ENCODE results near the gene LSP1.

DNA sequence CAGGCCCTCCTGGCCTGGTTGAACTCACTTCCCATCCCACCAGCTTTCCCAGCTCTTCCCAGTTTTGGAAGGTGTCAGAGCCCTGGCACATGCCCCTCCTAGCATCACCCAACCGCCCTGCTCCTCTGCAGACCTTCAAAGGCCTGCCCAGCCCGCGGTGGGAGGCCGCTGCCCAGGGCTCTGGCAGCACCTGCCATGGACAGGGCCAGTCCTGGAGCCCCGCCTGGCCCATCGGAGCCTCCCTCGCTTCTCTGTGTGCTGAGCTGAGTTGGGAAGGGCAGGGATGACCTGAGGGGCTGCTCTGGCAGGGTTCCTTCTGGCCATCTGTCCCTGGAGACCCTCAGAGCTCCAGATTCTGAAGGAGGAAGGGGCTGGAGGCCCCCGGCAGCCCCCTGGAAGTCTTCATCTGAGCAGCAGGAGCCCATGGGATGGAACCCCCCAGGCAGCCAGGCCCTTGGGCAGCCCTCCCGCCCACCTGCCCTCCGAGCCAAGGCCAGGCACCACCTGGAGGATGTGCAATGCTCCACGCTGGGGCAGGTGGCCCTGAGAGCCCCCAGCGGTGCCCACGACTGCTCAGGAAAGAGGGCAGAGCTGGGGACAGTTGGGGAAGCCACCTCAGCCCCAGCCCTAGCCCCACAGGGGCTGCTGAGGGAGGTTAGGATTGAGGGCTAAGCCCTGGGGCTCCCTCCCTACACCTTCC lies 3.6 kb downstream of the LSP1 start:
- TF ChIP-seq, protein P1, sequence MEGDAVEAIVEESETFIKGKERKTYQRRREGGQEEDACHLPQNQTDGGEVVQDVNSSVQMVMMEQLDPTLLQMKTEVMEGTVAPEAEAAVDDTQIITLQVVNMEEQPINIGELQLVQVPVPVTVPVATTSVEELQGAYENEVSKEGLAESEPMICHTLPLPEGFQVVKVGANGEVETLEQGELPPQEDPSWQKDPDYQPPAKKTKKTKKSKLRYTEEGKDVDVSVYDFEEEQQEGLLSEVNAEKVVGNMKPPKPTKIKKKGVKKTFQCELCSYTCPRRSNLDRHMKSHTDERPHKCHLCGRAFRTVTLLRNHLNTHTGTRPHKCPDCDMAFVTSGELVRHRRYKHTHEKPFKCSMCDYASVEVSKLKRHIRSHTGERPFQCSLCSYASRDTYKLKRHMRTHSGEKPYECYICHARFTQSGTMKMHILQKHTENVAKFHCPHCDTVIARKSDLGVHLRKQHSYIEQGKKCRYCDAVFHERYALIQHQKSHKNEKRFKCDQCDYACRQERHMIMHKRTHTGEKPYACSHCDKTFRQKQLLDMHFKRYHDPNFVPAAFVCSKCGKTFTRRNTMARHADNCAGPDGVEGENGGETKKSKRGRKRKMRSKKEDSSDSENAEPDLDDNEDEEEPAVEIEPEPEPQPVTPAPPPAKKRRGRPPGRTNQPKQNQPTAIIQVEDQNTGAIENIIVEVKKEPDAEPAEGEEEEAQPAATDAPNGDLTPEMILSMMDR (conservative IDR thresholded peaks at IDR 0.05; ENCODE audit: low read depth, low read length) = no peak
- TF ChIP-seq EZH2 (IDR thresholded peaks at IDR 0.05; ENCODE audit: borderline replicate concordance, low read depth, low read length, poor library complexity, severe bottlenecking) = no peak

Measured in A673 (cell line).